Lung (tissue), 12 donors: ENCODE results near the gene KIAA1755. TPM values are rescaled to one million over a fixed set of nuclear protein-coding genes. Genes with fewer than 3 reads are reported as not detected.

ENCODE experiments used
- ATAC-seq: fragments of 200-7000 bp; cut with Tn5 transposase; one replicate; pipeline ENCODE4 v1.9.1; 2020; ENCODE audit warnings: moderate number of reproducible peaks; ENCODE audit not compliant: insufficient read depth, low FRiP score
- DNase-seq, 3 donors: peaks; one replicate each; pipeline ENCODE4 v3.0.0-alpha.2; 2013 to 2017
- H3K27ac ChIP-seq, 2 donors: one replicate each; pipeline ENCODE4 v1.5.1; 2013; ENCODE audit warnings: mild to moderate bottlenecking in 2 of 2, moderate library complexity in 2 of 2, control low read depth in 1 of 2, inconsistent platforms in 1 of 2, low read depth in 1 of 2, low read length in 1 of 2
- H3K27me3 ChIP-seq, 3 donors: one replicate each; pipeline ENCODE4 v1.5.1; 2013; ENCODE audit warnings: low read length in 2 of 3; ENCODE audit not compliant: control insufficient read depth in 3 of 3, insufficient read depth in 3 of 3
- H3K36me3 ChIP-seq, 4 donors: one replicate each; pipeline ENCODE4 v1.5.1; 2013; ENCODE audit warnings: low read length in 4 of 4, mild to moderate bottlenecking in 1 of 4, moderate library complexity in 1 of 4; ENCODE audit not compliant: control insufficient read depth in 4 of 4, insufficient read depth in 4 of 4
- H3K4me1 ChIP-seq, 5 donors: one replicate each; pipeline ENCODE4 v1.5.1; 2013; ENCODE audit warnings: low read length in 5 of 5, mild to moderate bottlenecking in 2 of 5, moderate library complexity in 1 of 5; ENCODE audit not compliant: control insufficient read depth in 5 of 5, insufficient read depth in 5 of 5
- H3K4me3 ChIP-seq: one replicate; pipeline ENCODE4 v1.5.1; 2013; ENCODE audit warnings: mild to moderate bottlenecking, control low read depth, moderate library complexity
- H3K9ac ChIP-seq, 2 donors: one replicate each; pipeline ENCODE4 v1.5.1; 2013; ENCODE audit warnings: low read length in 2 of 2, control low read depth in 1 of 2; ENCODE audit not compliant: insufficient read depth in 1 of 2
- H3K9me3 ChIP-seq, 4 donors: one replicate each; pipeline ENCODE4 v1.5.1; 2013; ENCODE audit warnings: low read length in 3 of 4, mild to moderate bottlenecking in 1 of 4, moderate library complexity in 1 of 4; ENCODE audit not compliant: control insufficient read depth in 4 of 4, insufficient read depth in 3 of 4
- CTCF ChIP-seq: IDR thresholded peaks from 2 replicates; pipeline ENCODE4 v1.5.1; 2012; ENCODE audit warnings: mild to moderate bottlenecking; ENCODE audit errors: control extremely low read depth, extremely low read depth
- WGBS, 2 donors: extraction: QIAGEN DNeasy Blood & Tissue Kit; methylation state at CpG; one replicate each; pipeline ENCODE4 v1.1.7; 2013; 5-methylcytosine and 5-hydroxymethylcytosine counted together
- polyA plus RNA-seq, 2 donors: library from polyadenylated mRNA; stranded (reverse); fragments of 200-250 nt; gene quantifications; one replicate each; pipeline ENCODE4 v1.2.1, GENCODE V29; 2013
- total RNA-seq, 2 donors: library from RNA; depleted of rRNA in 1 of 2; stranded (reverse); fragments of >200 nt in 1 of 2; gene quantifications; one replicate each; pipeline ENCODE4 v1.2.1, GENCODE V29; 2014 to 2021
- donor health status: control.
- donor health status: control.
- donor health status: Bipolar disorder and iron deficiency.
- donor health status: healthy.
- donor health status: DM: yes; HTN: yes; CAD: no.

KIAA1755 gene
- total and polyA plus RNA-seq, 4 donors, result 0.33 to 2.0 (median 1.3) TPM

DNA sequence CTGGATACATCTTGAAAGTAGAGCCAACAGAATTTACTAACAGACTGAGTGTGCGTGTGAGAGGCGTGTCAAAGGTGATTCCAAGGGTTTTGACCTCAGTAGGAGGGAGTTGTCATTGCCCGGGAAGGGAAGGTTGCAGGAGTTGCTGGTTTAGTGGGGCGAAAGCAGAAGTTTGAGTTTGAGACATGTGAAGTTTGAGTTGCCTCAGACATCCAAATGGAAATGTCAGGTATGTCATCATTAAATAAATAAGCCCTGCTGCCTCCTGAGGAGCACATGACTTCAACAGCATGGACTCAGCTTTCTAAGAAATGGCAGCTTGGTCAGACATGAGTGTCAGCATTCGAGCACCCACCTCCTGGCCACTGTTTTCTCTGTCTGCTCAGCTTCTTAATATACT, 68.9 kb downstream of the KIAA1755 start:
- Histone ChIP-seq H3K27ac (no peak overlapping the region), H3K4me3 (no peak overlapping the region), H3K4me1 (peaks cover 0 to 16% (median 3%) of the 10 kb centered on the region in 5 donors), H3K9ac (no peak overlapping the region), H3K36me3 (no peaks in the 10 kb centered on the region), H3K27me3 (no peaks in the 10 kb centered on the region), H3K9me3 (no peaks in the 10 kb centered on the region)
- TF ChIP-seq CTCF, result no peak
- DNase-seq (no peak), ATAC-seq (no peak)
- WGBS, 2 donors, result 66 to 70% methylated on average over 5 of the region's 5 CpGs

DNA sequence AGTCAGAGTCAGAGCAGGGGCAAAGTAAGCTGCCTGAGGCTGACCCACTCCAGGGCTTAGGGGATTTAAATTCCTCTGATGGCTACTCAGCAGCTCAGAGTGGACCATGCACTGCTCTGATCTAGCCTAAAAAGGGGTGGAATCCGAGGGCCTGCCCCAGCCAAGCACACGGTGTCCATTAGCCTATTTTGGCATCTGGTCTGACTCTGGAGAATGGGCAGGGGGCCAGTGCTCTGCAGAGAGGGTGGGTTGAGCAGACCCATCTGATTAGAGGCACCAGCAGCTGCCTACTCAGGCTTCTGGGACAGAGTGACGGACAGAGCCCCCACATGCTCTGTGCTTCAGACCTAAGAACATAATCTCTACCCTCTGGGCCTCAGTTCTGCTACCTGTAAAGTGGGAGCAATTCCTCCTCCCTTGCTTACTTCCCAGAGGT, 69.6 kb downstream of the KIAA1755 start:
- H3K4me3 ChIP-seq, result no peak overlapping the region
- no peak for TF ChIP-seq CTCF
- no peak overlapping the region for H3K27ac ChIP-seq
- H3K9ac ChIP-seq, result no peak overlapping the region
- H3K36me3 ChIP-seq, result no peaks in the 10 kb centered on the region
- 72 to 80% methylated on average over 3 of the region's 3 CpGs for WGBS, 2 donors
- DNase-seq (peak in 2 of 3 donors; percentile 37 to 43), ATAC-seq (no peak)
- H3K4me1 ChIP-seq, result peaks cover 0 to 13% (median under 1%) of the 10 kb centered on the region in 5 donors
- no peaks in the 10 kb centered on the region for H3K27me3 ChIP-seq
- no peaks in the 10 kb centered on the region for H3K9me3 ChIP-seq

DNA sequence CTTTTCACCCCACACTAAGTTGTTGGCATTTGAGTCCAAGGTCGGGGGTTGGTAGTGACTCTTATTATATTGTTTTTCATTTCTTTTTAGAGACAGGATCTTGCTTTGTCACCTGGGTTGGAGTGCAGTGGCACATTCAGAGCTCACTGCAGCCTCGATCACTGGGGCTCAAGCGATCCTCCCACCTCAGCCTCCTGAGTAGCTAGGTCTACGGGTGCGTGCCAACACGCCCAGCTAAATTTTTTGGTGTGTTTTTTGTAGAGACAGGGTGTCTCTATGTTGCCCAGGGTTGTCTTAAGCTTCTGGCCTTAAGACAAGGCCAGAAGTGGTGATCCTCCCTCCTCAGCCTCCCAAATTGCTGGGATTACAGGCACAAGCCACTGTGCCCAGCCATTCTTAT, 70.4 kb downstream of the KIAA1755 start:
- ATAC-seq, result no peak
- no peaks in the 10 kb centered on the region for H3K9me3 ChIP-seq
- no peak overlapping the region for H3K4me3 ChIP-seq
- H3K4me1 ChIP-seq, result peaks cover 0 to 13% (median 0%) of the 10 kb centered on the region in 5 donors
- no peak overlapping the region for H3K27ac ChIP-seq
- TF ChIP-seq CTCF, result no peak
- no peaks in the 10 kb centered on the region for H3K27me3 ChIP-seq
- H3K36me3 ChIP-seq, result no peaks in the 10 kb centered on the region
- DNase-seq, result no peak
- 94 to 98% methylated on average over 6 of the region's 6 CpGs for WGBS, 2 donors
- H3K9ac ChIP-seq, result no peak overlapping the region

- TF ChIP-seq CTCF, result no peak
- H3K27ac ChIP-seq, result no peak overlapping the region
- no peaks in the 10 kb centered on the region for H3K27me3 ChIP-seq
- H3K36me3 ChIP-seq, result no peaks in the 10 kb centered on the region
- no peak overlapping the region for H3K9ac ChIP-seq
- ATAC-seq (peak; percentile 47), DNase-seq (peak; percentile 55 to 74 (median 66))
- H3K4me1 ChIP-seq, result peaks cover 0 to 13% (median 0%) of the 10 kb centered on the region in 5 donors
- peaks cover 0 to 1% (median 0%) of the 10 kb centered on the region in 4 donors for H3K9me3 ChIP-seq
- H3K4me3 ChIP-seq, result no peak overlapping the region
- WGBS, 2 donors, result 68 to 69% methylated on average over 5 of the region's 5 CpGs
Observed at GRCh38 chr20:38187517-38187916, 73.0 kb downstream of the KIAA1755 start.
